ENCODE results near the gene SMG6. TPM values are rescaled to one million over a fixed set of nuclear protein-coding genes. Genes with fewer than 3 reads are reported as not detected.
A peak's percentile ranks its signal among the peaks of the same experiment; 100 is the strongest.

Gene SMG6
- total RNA-seq, 1 experiment from 2014 or later: 25.6 TPM

GRCh38 chr17:2137342-2138098 is 166.1 kb downstream of the SMG6 start:
- ChIA-PET POLR2A (interaction anchor here (1.3 kb wide), 1 partner anchor 47 kb away, joined by 3 read pairs; no protein-coding TSS in a partner anchor), CTCF (interaction anchor here (0.6 to 3.5 kb wide), 8 partner anchors 15 to 502 kb away, joined by 3 to 17 read pairs (median 6); partner anchors contain the start of gene HIC1)
- H3K27ac Mint-ChIP-seq: peak overlapping the region; percentile 94
- H3K36me3 Mint-ChIP-seq: no peaks in the 10 kb centered on the region
- H3K27me3 Mint-ChIP-seq (ENCODE audit: low read depth): no peaks in the 10 kb centered on the region
- peaks cover 38% of the 10 kb centered on the region for H3K4me1 Mint-ChIP-seq
- peak; percentile 96 for ATAC-seq
- DNase-seq (ENCODE audit: low spot score): peak; percentile 60
- TF ChIP-seq RELA (CRISPR knock-in tag; IDR thresholded peaks at IDR 0.05; ENCODE audit: borderline replicate concordance) (no peak), ZNF671 (CRISPR knock-in tag; IDR thresholded peaks at IDR 0.05) (no peak), JAZF1 (CRISPR knock-in tag; IDR thresholded peaks at IDR 0.05) (no peak), SMAD4 (CRISPR knock-in tag; IDR thresholded peaks at IDR 0.05) (no peak), IRF1 (CRISPR knock-in tag; IDR thresholded peaks at IDR 0.05) (no peak)
- TF ChIP-seq, protein P1, sequence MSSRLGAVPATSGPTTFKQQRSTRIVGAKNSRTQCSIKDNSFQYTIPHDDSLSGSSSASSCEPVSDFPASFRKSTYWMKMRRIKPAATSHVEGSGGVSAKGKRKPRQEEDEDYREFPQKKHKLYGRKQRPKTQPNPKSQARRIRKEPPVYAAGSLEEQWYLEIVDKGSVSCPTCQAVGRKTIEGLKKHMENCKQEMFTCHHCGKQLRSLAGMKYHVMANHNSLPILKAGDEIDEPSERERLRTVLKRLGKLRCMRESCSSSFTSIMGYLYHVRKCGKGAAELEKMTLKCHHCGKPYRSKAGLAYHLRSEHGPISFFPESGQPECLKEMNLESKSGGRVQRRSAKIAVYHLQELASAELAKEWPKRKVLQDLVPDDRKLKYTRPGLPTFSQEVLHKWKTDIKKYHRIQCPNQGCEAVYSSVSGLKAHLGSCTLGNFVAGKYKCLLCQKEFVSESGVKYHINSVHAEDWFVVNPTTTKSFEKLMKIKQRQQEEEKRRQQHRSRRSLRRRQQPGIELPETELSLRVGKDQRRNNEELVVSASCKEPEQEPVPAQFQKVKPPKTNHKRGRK (CRISPR knock-in tag; IDR thresholded peaks at IDR 0.05; ENCODE audit: borderline replicate concordance): no peak
- peak overlapping the region; percentile 39 for H3K4me3 Mint-ChIP-seq
- H3K9me3 Mint-ChIP-seq: no peaks in the 10 kb centered on the region

GRCh38 chr17:2136241-2136640 is 167.3 kb downstream of the SMG6 start:
- POLR2A ChIA-PET: interaction anchor here (1.3 kb wide), 1 partner anchor 46 kb away, joined by 3 read pairs; no protein-coding TSS in a partner anchor
- no peaks in the 10 kb centered on the region for H3K27me3 Mint-ChIP-seq (ENCODE audit: low read depth)
- H3K27ac Mint-ChIP-seq: peak overlapping the region; percentile 88
- no peaks in the 10 kb centered on the region for H3K9me3 Mint-ChIP-seq
- CTCF ChIA-PET: interaction anchor here (0.5 to 3.5 kb wide), 5 partner anchors 80 to 216 kb away, joined by 3 to 17 read pairs (median 3); partner anchors contain the start of gene HIC1
- H3K4me3 Mint-ChIP-seq: no peak overlapping the region
- no peak for TF ChIP-seq NFYB (CRISPR knock-in tag; conservative IDR thresholded peaks at IDR 0.05; ENCODE audit: low read depth)
- H3K4me1 Mint-ChIP-seq: peaks cover 34% of the 10 kb centered on the region
- DNase-seq (ENCODE audit: low spot score): no peak
- ATAC-seq: no peak
- no peaks in the 10 kb centered on the region for H3K36me3 Mint-ChIP-seq

- ATAC-seq (no peak), DNase-seq (ENCODE audit: low spot score) (no peak)
- ChIA-PET POLR2A (no interaction called here), CTCF (interaction anchor here (1.4 kb wide), 1 partner anchor 117 kb away, joined by 5 read pairs; no protein-coding TSS in a partner anchor)
- no peak overlapping the region for H3K27ac Mint-ChIP-seq
- H3K4me1 Mint-ChIP-seq: peaks cover 22% of the 10 kb centered on the region
- no peak overlapping the region for H3K4me3 Mint-ChIP-seq
- TF ChIP-seq, protein P1 (CRISPR knock-in tag; IDR thresholded peaks at IDR 0.05; ENCODE audit: borderline replicate concordance): no peak
- TF ChIP-seq STAT6 (CRISPR knock-in tag; conservative IDR thresholded peaks at IDR 0.05; ENCODE audit: low read depth): no peak
- no peak for TF ChIP-seq PREB (CRISPR knock-in tag; IDR thresholded peaks at IDR 0.05; ENCODE audit: borderline replicate concordance)
- no peak for TF ChIP-seq TEAD1 (CRISPR knock-in tag; IDR thresholded peaks at IDR 0.05)
- TF ChIP-seq NFATC4 (CRISPR knock-in tag; IDR thresholded peaks at IDR 0.05): no peak
- no peak for TF ChIP-seq ZNF121 (CRISPR knock-in tag; IDR thresholded peaks at IDR 0.05)
- TF ChIP-seq NR2C2 (CRISPR knock-in tag; IDR thresholded peaks at IDR 0.05): no peak
- H3K9me3 Mint-ChIP-seq: no peaks in the 10 kb centered on the region
- no peaks in the 10 kb centered on the region for H3K27me3 Mint-ChIP-seq (ENCODE audit: low read depth)
- no peaks in the 10 kb centered on the region for H3K36me3 Mint-ChIP-seq
Measured at GRCh38 chr17:2128011-2128410, 175.6 kb downstream of the SMG6 start.

Data from WTC11 (cell line).